ENCODE results near the gene YBX1. TPM values are rescaled to one million over a fixed set of nuclear protein-coding genes. Genes with fewer than 3 reads are reported as not detected.
"Not testable (repeated sequence)": the region's sequence is repeated elsewhere in the genome, so short reads cannot be mapped to it uniquely, and the experiment has no call there.

The YBX1 gene
- total RNA-seq, 1 donor from 2014 or later, result 741 TPM

DNA sequence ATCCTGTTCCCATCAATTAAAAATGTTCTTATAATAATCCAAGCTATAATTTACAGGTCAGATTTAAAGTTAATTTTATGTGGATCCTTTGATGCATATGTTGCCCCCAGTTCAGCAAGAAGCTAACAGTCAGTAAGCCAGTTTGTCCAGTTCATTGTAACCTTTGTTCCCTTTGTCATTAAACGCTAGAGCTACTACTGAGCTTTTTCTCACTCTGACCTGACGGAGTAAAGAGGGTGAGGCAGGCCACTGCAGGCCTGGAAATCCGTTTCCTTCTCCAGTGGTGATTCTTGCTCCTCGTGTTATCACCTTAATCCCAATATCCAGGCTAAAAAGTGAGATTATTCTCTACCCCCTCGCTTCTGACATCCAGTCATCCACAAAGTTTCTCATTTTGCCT is 10.2 kb downstream of the YBX1 start:
- TF ChIP-seq, protein P1, sequence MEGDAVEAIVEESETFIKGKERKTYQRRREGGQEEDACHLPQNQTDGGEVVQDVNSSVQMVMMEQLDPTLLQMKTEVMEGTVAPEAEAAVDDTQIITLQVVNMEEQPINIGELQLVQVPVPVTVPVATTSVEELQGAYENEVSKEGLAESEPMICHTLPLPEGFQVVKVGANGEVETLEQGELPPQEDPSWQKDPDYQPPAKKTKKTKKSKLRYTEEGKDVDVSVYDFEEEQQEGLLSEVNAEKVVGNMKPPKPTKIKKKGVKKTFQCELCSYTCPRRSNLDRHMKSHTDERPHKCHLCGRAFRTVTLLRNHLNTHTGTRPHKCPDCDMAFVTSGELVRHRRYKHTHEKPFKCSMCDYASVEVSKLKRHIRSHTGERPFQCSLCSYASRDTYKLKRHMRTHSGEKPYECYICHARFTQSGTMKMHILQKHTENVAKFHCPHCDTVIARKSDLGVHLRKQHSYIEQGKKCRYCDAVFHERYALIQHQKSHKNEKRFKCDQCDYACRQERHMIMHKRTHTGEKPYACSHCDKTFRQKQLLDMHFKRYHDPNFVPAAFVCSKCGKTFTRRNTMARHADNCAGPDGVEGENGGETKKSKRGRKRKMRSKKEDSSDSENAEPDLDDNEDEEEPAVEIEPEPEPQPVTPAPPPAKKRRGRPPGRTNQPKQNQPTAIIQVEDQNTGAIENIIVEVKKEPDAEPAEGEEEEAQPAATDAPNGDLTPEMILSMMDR (IDR thresholded peaks at IDR 0.05; ENCODE audit: unreplicated experiment), result no peak
- Mint-ChIP-seq H3K4me1 (ENCODE audit: unreplicated experiment) (peaks cover 11% of the 10 kb centered on the region), H3K27me3 (ENCODE audit: unreplicated experiment) (no peaks in the 10 kb centered on the region), H3K36me3 (ENCODE audit: low read depth, unreplicated experiment) (peaks cover 22% of the 10 kb centered on the region), H3K9me3 (ENCODE audit: unreplicated experiment) (no peaks in the 10 kb centered on the region), H3K27ac (ENCODE audit: unreplicated experiment) (no peak overlapping the region), H3K4me3 (ENCODE audit: unreplicated experiment) (no peak overlapping the region)
- DNase-seq (ENCODE audit: low spot score), result no peak

DNA sequence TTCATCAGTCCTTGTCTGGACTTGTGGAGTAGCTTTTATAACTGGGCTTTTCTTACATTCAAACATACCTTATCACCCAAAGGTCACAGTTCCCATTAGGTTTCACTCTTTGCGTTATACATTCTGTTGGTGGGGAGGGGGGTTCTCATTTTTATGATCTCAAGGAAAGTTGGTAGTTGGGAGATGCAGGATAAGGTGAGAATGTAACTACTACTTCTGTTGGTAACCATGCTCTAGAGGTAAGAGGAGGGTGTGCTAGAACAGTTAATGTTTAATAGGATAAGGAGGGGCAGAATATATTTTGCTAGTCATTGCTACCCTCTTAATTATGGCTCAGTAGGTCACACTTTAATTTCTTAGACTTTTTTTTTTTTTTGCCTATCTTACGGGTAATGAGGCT is 10.7 kb downstream of the YBX1 start:
- peaks cover 11% of the 10 kb centered on the region for H3K4me1 Mint-ChIP-seq (ENCODE audit: unreplicated experiment)
- H3K27me3 Mint-ChIP-seq (ENCODE audit: unreplicated experiment), result no peaks in the 10 kb centered on the region
- H3K36me3 Mint-ChIP-seq (ENCODE audit: low read depth, unreplicated experiment), result peaks cover 27% of the 10 kb centered on the region
- TF ChIP-seq, protein P1 (IDR thresholded peaks at IDR 0.05; ENCODE audit: unreplicated experiment), result no peak
- H3K4me3 Mint-ChIP-seq (ENCODE audit: unreplicated experiment), result no peak overlapping the region
- H3K27ac Mint-ChIP-seq (ENCODE audit: unreplicated experiment), result no peak overlapping the region
- H3K9me3 Mint-ChIP-seq (ENCODE audit: unreplicated experiment), result no peaks in the 10 kb centered on the region
- DNase-seq (ENCODE audit: low spot score), result no peak

DNA sequence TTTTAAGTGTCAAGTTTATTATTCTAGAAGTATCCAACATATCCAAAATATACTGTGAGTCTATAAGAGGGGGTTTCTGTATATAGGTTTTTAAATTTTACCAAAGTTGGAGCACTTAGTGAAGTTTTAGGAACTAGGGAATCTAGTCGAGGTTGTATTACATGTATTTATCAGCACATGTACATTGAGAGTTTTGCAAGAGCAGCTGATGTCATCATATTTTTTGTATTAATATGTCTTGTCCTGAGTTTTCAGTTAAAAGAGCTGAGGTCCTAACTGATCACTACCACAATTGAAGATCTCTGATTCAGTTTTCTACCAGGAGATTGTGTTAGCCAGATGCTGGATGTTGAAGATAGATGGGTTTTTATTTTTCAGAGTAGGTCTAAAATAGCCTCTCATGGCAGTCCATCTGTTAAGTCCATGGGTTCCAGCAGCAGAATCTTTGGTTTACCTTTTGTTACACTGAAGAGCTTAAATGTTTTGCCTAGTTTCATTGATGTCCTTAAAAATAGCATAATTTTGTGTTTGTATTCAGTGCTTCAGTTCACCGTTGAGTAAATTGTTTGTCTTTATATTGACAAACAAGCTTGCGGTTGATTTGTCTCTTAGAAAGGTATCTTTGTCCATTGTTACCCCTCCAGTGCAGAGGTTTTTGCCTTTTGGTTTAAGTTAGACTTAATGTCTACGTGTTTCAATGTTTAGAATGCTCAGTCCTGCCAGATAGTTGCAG is 16.0 kb downstream of the YBX1 start:
- Mint-ChIP-seq H3K4me1 (ENCODE audit: unreplicated experiment) (no peaks in the 10 kb centered on the region), H3K36me3 (ENCODE audit: low read depth, unreplicated experiment) (peaks cover 67% of the 10 kb centered on the region), H3K27ac (ENCODE audit: unreplicated experiment) (peak overlapping the region; percentile 10), H3K4me3 (ENCODE audit: unreplicated experiment) (peak overlapping the region; percentile 26), H3K9me3 (ENCODE audit: unreplicated experiment) (no peaks in the 10 kb centered on the region), H3K27me3 (ENCODE audit: unreplicated experiment) (peaks cover 2% of the 10 kb centered on the region)
- TF ChIP-seq, protein P1 (IDR thresholded peaks at IDR 0.05; ENCODE audit: unreplicated experiment), result no peak
- no peak for DNase-seq (ENCODE audit: low spot score)

DNA sequence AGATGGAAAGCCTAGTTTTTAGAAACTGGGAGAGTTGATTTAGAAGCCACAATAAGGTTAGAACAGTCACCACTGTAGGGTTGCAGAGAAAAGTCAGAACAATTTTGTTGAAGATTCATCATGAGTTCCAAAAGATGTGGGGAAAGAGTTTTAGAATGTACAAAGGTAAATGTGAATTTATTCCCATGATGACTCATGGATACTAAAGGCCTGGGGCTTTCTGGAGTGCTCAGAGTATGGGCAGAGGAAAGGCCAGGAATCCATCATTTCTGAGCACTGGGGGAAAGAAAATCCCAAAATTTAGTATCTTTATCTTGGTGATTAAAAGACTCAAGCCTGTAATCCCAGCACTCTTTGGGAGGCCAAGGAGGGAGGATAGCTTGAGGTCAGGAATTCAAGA is 17.8 kb downstream of the YBX1 start:
- Mint-ChIP-seq H3K4me1 (ENCODE audit: unreplicated experiment) (no peaks in the 10 kb centered on the region), H3K36me3 (ENCODE audit: low read depth, unreplicated experiment) (peaks cover 76% of the 10 kb centered on the region), H3K4me3 (ENCODE audit: unreplicated experiment) (no peak overlapping the region), H3K9me3 (ENCODE audit: unreplicated experiment) (no peaks in the 10 kb centered on the region), H3K27ac (ENCODE audit: unreplicated experiment) (no peak overlapping the region), H3K27me3 (ENCODE audit: unreplicated experiment) (peaks cover 2% of the 10 kb centered on the region)
- no peak for DNase-seq (ENCODE audit: low spot score)
- TF ChIP-seq, protein P1 (IDR thresholded peaks at IDR 0.05; ENCODE audit: unreplicated experiment), result no peak

DNA sequence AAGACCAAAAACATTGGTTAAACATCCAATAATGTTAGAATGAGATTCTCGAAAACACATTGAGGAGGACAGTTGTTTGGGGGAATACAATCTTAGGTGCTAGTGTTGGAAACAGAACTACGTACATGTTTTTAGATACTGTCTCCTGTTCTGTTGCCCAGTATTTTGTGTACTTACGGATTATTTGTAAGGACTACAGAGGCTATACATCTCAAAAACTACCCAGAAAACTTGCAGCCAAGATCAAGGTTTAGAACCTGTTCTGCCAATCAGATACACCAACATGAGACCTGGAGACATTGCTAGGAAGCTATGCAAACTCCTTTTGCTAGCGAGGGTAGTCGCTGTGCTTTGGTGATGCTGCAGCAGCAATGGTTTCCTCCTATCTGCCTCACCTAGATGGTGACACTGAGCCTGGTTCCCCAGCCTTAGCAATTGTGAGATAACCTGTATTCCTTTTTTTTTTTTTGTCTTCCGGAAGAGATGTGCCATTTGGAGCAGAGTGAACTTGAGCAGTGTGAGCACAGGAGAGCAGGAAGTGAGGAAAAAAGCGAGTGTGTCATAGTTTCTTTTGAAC is 21.8 kb downstream of the YBX1 start:
- TF ChIP-seq, protein P1 (IDR thresholded peaks at IDR 0.05; ENCODE audit: unreplicated experiment), result no peak
- Mint-ChIP-seq H3K4me1 (ENCODE audit: unreplicated experiment) (no peaks in the 10 kb centered on the region), H3K4me3 (ENCODE audit: unreplicated experiment) (no peak overlapping the region)

DNA sequence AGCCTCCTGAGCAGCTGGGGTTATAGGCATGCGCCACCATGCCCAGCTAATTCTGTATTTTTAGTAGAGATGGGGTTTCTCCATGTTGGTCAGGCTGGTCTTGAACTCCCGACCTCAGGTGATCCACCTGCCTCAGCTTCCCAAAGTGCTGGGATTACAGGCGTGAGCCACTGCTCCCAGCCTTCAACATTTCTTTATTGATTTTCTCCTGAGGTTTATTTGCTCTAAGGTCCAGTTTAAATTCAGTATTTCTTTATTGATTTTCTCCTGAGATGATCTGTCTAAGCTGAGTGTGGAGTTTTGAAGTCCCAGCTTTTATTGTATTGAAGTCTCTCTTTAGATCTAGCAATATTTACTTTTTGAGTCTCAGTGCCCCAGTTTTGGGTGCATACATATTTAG is 30.6 kb downstream of the YBX1 start:
- H3K27ac Mint-ChIP-seq (ENCODE audit: unreplicated experiment); H3K9me3 Mint-ChIP-seq (ENCODE audit: unreplicated experiment); H3K4me1 Mint-ChIP-seq (ENCODE audit: unreplicated experiment); H3K36me3 Mint-ChIP-seq (ENCODE audit: low read depth, unreplicated experiment); H3K27me3 Mint-ChIP-seq (ENCODE audit: unreplicated experiment); DNase-seq (ENCODE audit: low spot score); H3K4me3 Mint-ChIP-seq (ENCODE audit: unreplicated experiment): not testable (repeated sequence)

More for the DNA sequence above, 21.8 kb downstream of the YBX1 start:
- H3K9me3 Mint-ChIP-seq (ENCODE audit: unreplicated experiment), result no peaks in the 10 kb centered on the region
- H3K27ac Mint-ChIP-seq (ENCODE audit: unreplicated experiment), result no peak overlapping the region
- no peak for DNase-seq (ENCODE audit: low spot score)
- H3K27me3 Mint-ChIP-seq (ENCODE audit: unreplicated experiment), result peaks cover 2% of the 10 kb centered on the region
- peaks cover 57% of the 10 kb centered on the region for H3K36me3 Mint-ChIP-seq (ENCODE audit: low read depth, unreplicated experiment)

All from endothelial cell (in vitro differentiated cells).